GM23338 (cell line): ENCODE measurements around the gene TULP1. TPM values are rescaled to one million over a fixed set of nuclear protein-coding genes. Genes with fewer than 3 reads are reported as not detected.

Experiments used
- ATAC-seq: fragments of 200-7000 bp; cut with Tn5 transposase; 3 replicates; pipeline ENCODE4 v1.9.1; 2020
- DNase-seq: peaks from one replicate; pipeline ENCODE4 v3.0.0-alpha.2; 2015; ENCODE audit warnings: low spot score
- H2AFZ ChIP-seq: fragments of 200-600 bp; sonication (generic); 2 replicates; pipeline ENCODE4 v1.8.0; 2016; ENCODE audit warnings: antibody characterized with exemption, mild to moderate bottlenecking, moderate library complexity
- H3F3A ChIP-seq: fragments of 200-600 bp; sonication (generic); replicated peaks from 2 replicates; pipeline ENCODE4 v1.8.0; 2017; ENCODE audit warnings: antibody characterized with exemption, mixed run types, low read depth
- H3K27ac ChIP-seq: fragments of 200-600 bp; sonication (generic); 2 replicates; pipeline ENCODE4 v1.6.1; 2016; ENCODE audit warnings: low read depth
- H3K27me3 ChIP-seq: fragments of 200-600 bp; sonication (generic); 2 replicates; pipeline ENCODE4 v1.8.0; 2016; ENCODE audit warnings: mild to moderate bottlenecking, mixed run types, moderate library complexity; ENCODE audit not compliant: insufficient read depth
- H3K36me3 ChIP-seq: fragments of 200-600 bp; sonication (generic); 2 replicates; pipeline ENCODE4 v1.8.0; 2016; ENCODE audit warnings: mild to moderate bottlenecking; ENCODE audit not compliant: insufficient read depth
- H3K4me1 ChIP-seq: fragments of 200-600 bp; sonication (generic); 2 replicates; pipeline ENCODE4 v1.8.0; 2016; ENCODE audit warnings: mild to moderate bottlenecking, moderate library complexity; ENCODE audit not compliant: insufficient read depth
- H3K4me2 ChIP-seq: fragments of 200-600 bp; sonication (generic); 2 replicates; pipeline ENCODE4 v1.7.1; 2017; ENCODE audit warnings: mixed run types
- H3K4me3 ChIP-seq: fragments of 200-600 bp; sonication (generic); 2 replicates; pipeline ENCODE4 v1.6.1; 2016; ENCODE audit warnings: mixed run types
- H3K79me2 ChIP-seq: fragments of 200-600 bp; sonication (generic); replicated peaks from 2 replicates; pipeline ENCODE4 v1.8.0; 2017; ENCODE audit warnings: mild to moderate bottlenecking; ENCODE audit not compliant: insufficient read depth
- H3K9me2 ChIP-seq: fragments of 200-600 bp; sonication (generic); 2 replicates; pipeline ENCODE4 v1.8.0; 2017; ENCODE audit not compliant: insufficient read depth
- H4K20me1 ChIP-seq: fragments of 200-600 bp; sonication (generic); replicated peaks from 2 replicates; pipeline ENCODE4 v1.8.0; 2017; ENCODE audit warnings: mild to moderate bottlenecking; ENCODE audit not compliant: insufficient read depth
- H3K27ac Mint-ChIP-seq: 2 replicates; pipeline ENCODE4 v1.8.0; 2020; ENCODE audit warnings: inconsistent platforms, mild to moderate bottlenecking, moderate library complexity, mixed read lengths
- H3K27me3 Mint-ChIP-seq: 3 replicates; pipeline ENCODE4 v1.8.0; 2022; ENCODE audit warnings: low read depth, mild to moderate bottlenecking, moderate library complexity, mixed read lengths, inconsistent platforms; ENCODE audit not compliant: insufficient read depth, poor library complexity
- H3K36me3 Mint-ChIP-seq: 3 replicates; pipeline ENCODE4 v1.8.0; 2021; ENCODE audit warnings: low read depth, mild to moderate bottlenecking, inconsistent platforms, moderate library complexity, mixed read lengths
- H3K4me1 Mint-ChIP-seq: 3 replicates; pipeline ENCODE4 v1.8.0; 2020; ENCODE audit warnings: mild to moderate bottlenecking, inconsistent platforms, mixed read lengths
- H3K4me3 Mint-ChIP-seq: 3 replicates; pipeline ENCODE4 v1.8.0; 2021; ENCODE audit warnings: moderate library complexity, mild to moderate bottlenecking, inconsistent platforms, mixed read lengths
- H3K9me3 Mint-ChIP-seq: 3 replicates; pipeline ENCODE4 v1.8.0; 2020; ENCODE audit warnings: moderate library complexity, mild to moderate bottlenecking, inconsistent platforms, mixed read lengths
- EZH2 ChIP-seq: fragments of 200-600 bp; sonication (generic); IDR thresholded peaks from one replicate; pipeline ENCODE4 v1.8.0; 2017; ENCODE audit warnings: antibody characterized with exemption, mild to moderate bottlenecking, low read depth; ENCODE audit not compliant: unreplicated experiment
- EZH2phosphoT487 ChIP-seq: fragments of 200-600 bp; sonication (generic); IDR thresholded peaks from one replicate; pipeline ENCODE4 v1.8.1; 2018; ENCODE audit warnings: antibody characterized with exemption; ENCODE audit not compliant: unreplicated experiment
- JUNB ChIP-seq: IDR thresholded peaks from one replicate; pipeline ENCODE4 v1.6.1; 2016; ENCODE audit warnings: antibody characterized with exemption; ENCODE audit not compliant: unreplicated experiment
- NANOG ChIP-seq: IDR thresholded peaks from 2 replicates; pipeline ENCODE4 v1.6.1; 2016; ENCODE audit warnings: antibody characterized with exemption, borderline replicate concordance
- POLR2AphosphoS5 ChIP-seq: IDR thresholded peaks from 2 replicates; pipeline ENCODE4 v1.6.1; 2016; ENCODE audit warnings: antibody characterized with exemption, low read depth
- ZNF331 ChIP-seq: fragments of 250-450 bp; sonication (Bioruptor Pico); IDR thresholded peaks from 2 replicates; pipeline ENCODE4 v1.5.0; 2020; ENCODE audit warnings: low read depth, mild to moderate bottlenecking, moderate library complexity
- polyA plus RNA-seq: library from polyadenylated mRNA; unstranded; fragments of >200 nt; fragmentation: Nextera tagmentation; extraction: Ambion mirVana; gene quantifications from 2 replicates; pipeline ENCODE4 v1.2.1, GENCODE V29; 2016
- total RNA-seq: library from RNA; depleted of rRNA; stranded (reverse); fragments of >200 nt; shearing (Covaris generic); gene quantifications from 2 replicates; pipeline ENCODE4 v1.2.3, GENCODE V29; 2014
- TF ChIP-seq, protein P1 (sequence below): IDR thresholded peaks from one replicate; pipeline ENCODE4 v1.6.1; 2018; ENCODE audit warnings: antibody characterized with exemption; ENCODE audit not compliant: unreplicated experiment
- TF ChIP-seq, protein P2 (sequence below): fragments of 250-450 bp; sonication (Bioruptor Pico); IDR thresholded peaks from 2 replicates; pipeline ENCODE4 v1.5.0; 2020; ENCODE audit warnings: mild to moderate bottlenecking, moderate library complexity
- TF ChIP-seq, protein P3 (sequence below): IDR thresholded peaks from 2 replicates; pipeline ENCODE4 v1.6.1; 2016; ENCODE audit warnings: antibody characterized with exemption

The TULP1 gene
- total and polyA plus RNA-seq, 2 experiments from 2014 or later = 3.0 to 3.8 TPM

DNA sequence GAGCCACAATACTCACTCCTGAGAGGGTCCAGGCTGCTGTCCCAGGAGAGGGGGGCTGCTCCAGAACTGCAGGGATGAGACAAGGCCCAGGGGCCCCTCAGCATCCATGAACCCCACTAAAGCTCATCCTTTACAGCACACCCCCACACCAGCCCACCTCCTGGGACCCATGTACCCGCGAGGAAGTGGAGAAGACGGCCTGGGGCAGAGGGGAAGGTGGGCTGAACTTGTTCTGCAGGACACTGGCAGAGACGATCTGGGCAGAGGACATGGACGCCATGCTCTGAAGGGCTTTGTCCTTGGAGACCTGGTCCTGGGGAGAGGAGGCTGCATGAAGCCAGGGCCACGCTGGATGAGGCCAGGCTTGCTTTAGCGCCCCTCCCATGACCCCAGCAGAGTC lies 34.4 kb downstream of the TULP1 start (continued):
- TF ChIP-seq EZH2 = no peak
- no peak for TF ChIP-seq POLR2AphosphoS5
- TF ChIP-seq EZH2phosphoT487 = no peak

DNA sequence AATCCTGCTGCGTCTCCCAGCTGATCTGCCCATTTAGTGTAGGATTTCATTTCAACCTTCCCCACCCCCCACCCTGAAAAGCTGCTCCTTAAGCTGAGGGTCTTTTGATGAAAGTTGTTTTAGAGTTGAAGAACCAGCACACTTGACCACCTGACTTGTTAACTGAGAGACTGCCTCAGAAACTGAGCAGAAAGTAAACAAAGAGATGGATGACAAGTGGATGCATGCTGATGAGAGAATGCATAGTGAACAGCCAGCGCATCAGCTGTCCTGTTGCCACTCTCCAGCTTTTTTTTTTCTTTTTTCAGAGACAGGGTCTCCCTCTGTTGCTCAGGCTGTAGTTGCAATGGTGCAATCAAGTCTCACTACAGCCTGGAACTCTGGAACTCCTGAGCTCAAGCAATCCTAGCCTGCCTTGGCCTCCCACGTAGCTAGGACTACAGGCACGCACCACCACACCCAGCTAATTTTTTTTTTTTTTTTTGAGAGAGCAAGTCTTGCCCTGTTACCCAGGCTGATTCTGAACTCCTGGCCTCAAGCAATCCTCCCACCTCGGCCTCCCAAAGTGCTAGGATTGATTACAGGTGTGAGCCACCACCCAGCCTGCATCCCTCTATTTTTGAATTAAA lies 35.0 kb downstream of the TULP1 start:
- no peak overlapping the region for H3K27ac ChIP-seq
- peaks cover 6% of the 10 kb centered on the region; the same call in 1 of the 2 replicates for H4K20me1 ChIP-seq
- no peaks in the 10 kb centered on the region for H3K27me3 ChIP-seq
- H3K4me3 ChIP-seq = no peak overlapping the region
- H3K36me3 ChIP-seq = 0 out of 2 replicates have a peak, but pooled peaks cover 8% of the 10 kb centered on the region
- H3K79me2 ChIP-seq = no peaks in the 10 kb centered on the region
- Mint-ChIP-seq H3K27ac (no peak overlapping the region; the same call in 1 of the 2 replicates), H3K36me3 (peaks cover 43% of the 10 kb centered on the region), H3K4me3 (no peak overlapping the region), H3K9me3 (no peaks in the 10 kb centered on the region; the same call in 1 of the 3 replicates), H3K4me1 (peaks cover 16% of the 10 kb centered on the region), H3K27me3 (peaks cover 33% of the 10 kb centered on the region)
- ATAC-seq (no peak), DNase-seq (no peak)
- TF ChIP-seq ZNF331 (CRISPR knock-in tag) (no peak), JUNB (no peak), NANOG (no peak)
- TF ChIP-seq, protein P1, sequence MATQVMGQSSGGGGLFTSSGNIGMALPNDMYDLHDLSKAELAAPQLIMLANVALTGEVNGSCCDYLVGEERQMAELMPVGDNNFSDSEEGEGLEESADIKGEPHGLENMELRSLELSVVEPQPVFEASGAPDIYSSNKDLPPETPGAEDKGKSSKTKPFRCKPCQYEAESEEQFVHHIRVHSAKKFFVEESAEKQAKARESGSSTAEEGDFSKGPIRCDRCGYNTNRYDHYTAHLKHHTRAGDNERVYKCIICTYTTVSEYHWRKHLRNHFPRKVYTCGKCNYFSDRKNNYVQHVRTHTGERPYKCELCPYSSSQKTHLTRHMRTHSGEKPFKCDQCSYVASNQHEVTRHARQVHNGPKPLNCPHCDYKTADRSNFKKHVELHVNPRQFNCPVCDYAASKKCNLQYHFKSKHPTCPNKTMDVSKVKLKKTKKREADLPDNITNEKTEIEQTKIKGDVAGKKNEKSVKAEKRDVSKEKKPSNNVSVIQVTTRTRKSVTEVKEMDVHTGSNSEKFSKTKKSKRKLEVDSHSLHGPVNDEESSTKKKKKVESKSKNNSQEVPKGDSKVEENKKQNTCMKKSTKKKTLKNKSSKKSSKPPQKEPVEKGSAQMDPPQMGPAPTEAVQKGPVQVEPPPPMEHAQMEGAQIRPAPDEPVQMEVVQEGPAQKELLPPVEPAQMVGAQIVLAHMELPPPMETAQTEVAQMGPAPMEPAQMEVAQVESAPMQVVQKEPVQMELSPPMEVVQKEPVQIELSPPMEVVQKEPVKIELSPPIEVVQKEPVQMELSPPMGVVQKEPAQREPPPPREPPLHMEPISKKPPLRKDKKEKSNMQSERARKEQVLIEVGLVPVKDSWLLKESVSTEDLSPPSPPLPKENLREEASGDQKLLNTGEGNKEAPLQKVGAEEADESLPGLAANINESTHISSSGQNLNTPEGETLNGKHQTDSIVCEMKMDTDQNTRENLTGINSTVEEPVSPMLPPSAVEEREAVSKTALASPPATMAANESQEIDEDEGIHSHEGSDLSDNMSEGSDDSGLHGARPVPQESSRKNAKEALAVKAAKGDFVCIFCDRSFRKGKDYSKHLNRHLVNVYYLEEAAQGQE = no peak
- no peaks in the 10 kb centered on the region for H3K9me2 ChIP-seq
- no peak overlapping the region for H3K4me2 ChIP-seq
- no peak overlapping the region for H2AFZ ChIP-seq
- H3K4me1 ChIP-seq = no peaks in the 10 kb centered on the region
- peaks cover 19% of the 10 kb centered on the region for H3F3A ChIP-seq

DNA sequence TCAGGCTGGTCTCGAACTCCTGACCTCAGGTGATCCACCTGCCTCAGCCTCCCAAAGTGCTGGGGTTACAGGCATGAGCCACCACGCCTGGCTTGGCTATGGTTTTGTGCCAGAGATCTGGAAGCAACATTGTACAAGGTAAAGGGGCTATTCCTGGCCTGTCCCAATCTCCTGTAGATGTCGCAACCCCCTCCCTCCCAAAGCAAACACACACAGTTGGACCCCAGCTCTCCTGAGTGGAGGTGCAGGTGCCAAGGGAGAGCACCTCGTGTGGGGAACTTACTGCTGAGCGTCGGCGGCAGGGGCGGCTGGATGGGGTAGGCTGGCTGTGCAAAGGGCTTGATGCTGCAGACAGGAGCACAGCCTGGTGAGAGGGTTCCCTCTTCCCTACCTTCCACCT lies 35.7 kb downstream of the TULP1 start:
- H3K4me1 ChIP-seq = peaks cover 5% of the 10 kb centered on the region; the same call in 1 of the 2 replicates
- H4K20me1 ChIP-seq = peaks cover 10% of the 10 kb centered on the region; the same call in 1 of the 2 replicates
- ATAC-seq (no peak), DNase-seq (no peak)
- peaks cover 36% of the 10 kb centered on the region for H3K27me3 Mint-ChIP-seq
- peaks cover 49% of the 10 kb centered on the region for H3K36me3 Mint-ChIP-seq
- H3K4me1 Mint-ChIP-seq = peaks cover 20% of the 10 kb centered on the region
- no peaks in the 10 kb centered on the region for H3K27me3 ChIP-seq
- peaks cover 14% of the 10 kb centered on the region for H3K36me3 ChIP-seq
- peaks cover 25% of the 10 kb centered on the region for H3F3A ChIP-seq
- no peak overlapping the region for H3K4me3 ChIP-seq
- H2AFZ ChIP-seq = no peak overlapping the region
- H3K9me2 ChIP-seq = no peaks in the 10 kb centered on the region
- no peaks in the 10 kb centered on the region for H3K79me2 ChIP-seq
- H3K9me3 Mint-ChIP-seq = no peaks in the 10 kb centered on the region; the same call in 1 of the 3 replicates
- H3K4me2 ChIP-seq = no peak overlapping the region
- H3K27ac ChIP-seq = no peak overlapping the region
- H3K4me3 Mint-ChIP-seq = no peak overlapping the region
- 0 out of 2 replicates have a peak overlapping the region, but pooled peaks have one; percentile 56 for H3K27ac Mint-ChIP-seq
- TF ChIP-seq ZNF331 (CRISPR knock-in tag) (no peak), JUNB (no peak)
- TF ChIP-seq, protein P2, sequence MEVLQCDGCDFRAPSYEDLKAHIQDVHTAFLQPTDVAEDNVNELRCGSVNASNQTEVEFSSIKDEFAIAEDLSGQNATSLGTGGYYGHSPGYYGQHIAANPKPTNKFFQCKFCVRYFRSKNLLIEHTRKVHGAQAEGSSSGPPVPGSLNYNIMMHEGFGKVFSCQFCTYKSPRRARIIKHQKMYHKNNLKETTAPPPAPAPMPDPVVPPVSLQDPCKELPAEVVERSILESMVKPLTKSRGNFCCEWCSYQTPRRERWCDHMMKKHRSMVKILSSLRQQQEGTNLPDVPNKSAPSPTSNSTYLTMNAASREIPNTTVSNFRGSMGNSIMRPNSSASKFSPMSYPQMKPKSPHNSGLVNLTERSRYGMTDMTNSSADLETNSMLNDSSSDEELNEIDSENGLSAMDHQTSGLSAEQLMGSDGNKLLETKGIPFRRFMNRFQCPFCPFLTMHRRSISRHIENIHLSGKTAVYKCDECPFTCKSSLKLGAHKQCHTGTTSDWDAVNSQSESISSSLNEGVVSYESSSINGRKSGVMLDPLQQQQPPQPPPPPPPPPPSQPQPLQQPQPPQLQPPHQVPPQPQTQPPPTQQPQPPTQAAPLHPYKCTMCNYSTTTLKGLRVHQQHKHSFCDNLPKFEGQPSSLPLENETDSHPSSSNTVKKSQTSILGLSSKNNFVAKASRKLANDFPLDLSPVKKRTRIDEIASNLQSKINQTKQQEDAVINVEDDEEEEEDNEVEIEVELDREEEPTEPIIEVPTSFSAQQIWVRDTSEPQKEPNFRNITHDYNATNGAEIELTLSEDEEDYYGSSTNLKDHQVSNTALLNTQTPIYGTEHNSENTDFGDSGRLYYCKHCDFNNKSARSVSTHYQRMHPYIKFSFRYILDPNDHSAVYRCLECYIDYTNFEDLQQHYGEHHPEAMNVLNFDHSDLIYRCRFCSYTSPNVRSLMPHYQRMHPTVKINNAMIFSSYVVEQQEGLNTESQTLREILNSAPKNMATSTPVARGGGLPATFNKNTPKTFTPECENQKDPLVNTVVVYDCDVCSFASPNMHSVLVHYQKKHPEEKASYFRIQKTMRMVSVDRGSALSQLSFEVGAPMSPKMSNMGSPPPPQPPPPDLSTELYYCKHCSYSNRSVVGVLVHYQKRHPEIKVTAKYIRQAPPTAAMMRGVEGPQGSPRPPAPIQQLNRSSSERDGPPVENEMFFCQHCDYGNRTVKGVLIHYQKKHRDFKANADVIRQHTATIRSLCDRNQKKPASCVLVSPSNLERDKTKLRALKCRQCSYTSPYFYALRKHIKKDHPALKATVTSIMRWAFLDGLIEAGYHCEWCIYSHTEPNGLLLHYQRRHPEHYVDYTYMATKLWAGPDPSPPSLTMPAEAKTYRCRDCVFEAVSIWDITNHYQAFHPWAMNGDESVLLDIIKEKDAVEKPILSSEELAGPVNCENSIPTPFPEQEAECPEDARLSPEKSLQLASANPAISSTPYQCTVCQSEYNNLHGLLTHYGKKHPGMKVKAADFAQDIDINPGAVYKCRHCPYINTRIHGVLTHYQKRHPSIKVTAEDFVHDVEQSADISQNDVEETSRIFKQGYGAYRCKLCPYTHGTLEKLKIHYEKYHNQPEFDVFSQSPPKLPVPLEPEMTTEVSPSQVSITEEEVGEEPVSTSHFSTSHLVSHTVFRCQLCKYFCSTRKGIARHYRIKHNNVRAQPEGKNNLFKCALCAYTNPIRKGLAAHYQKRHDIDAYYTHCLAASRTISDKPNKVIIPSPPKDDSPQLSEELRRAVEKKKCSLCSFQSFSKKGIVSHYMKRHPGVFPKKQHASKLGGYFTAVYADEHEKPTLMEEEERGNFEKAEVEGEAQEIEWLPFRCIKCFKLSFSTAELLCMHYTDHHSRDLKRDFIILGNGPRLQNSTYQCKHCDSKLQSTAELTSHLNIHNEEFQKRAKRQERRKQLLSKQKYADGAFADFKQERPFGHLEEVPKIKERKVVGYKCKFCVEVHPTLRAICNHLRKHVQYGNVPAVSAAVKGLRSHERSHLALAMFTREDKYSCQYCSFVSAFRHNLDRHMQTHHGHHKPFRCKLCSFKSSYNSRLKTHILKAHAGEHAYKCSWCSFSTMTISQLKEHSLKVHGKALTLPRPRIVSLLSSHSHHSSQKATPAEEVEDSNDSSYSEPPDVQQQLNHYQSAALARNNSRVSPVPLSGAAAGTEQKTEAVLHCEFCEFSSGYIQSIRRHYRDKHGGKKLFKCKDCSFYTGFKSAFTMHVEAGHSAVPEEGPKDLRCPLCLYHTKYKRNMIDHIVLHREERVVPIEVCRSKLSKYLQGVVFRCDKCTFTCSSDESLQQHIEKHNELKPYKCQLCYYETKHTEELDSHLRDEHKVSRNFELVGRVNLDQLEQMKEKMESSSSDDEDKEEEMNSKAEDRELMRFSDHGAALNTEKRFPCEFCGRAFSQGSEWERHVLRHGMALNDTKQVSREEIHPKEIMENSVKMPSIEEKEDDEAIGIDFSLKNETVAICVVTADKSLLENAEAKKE (CRISPR knock-in tag) = no peak
- TF ChIP-seq, protein P3, sequence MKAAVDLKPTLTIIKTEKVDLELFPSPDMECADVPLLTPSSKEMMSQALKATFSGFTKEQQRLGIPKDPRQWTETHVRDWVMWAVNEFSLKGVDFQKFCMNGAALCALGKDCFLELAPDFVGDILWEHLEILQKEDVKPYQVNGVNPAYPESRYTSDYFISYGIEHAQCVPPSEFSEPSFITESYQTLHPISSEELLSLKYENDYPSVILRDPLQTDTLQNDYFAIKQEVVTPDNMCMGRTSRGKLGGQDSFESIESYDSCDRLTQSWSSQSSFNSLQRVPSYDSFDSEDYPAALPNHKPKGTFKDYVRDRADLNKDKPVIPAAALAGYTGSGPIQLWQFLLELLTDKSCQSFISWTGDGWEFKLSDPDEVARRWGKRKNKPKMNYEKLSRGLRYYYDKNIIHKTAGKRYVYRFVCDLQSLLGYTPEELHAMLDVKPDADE = no peak
